Esophagus squamous epithelium (tissue), 5 donors: ENCODE measurements around the gene TXNRD1. TPM values are rescaled to one million over a fixed set of nuclear protein-coding genes. Genes with fewer than 3 reads are reported as not detected.

ENCODE experiments used
- DNase-seq: peaks from one replicate; lab custom pipeline; 2025; lab: John Stamatoyannopoulos, UW
- H3K27ac ChIP-seq, 4 donors: fragments of 200-600 bp; sonication (generic); one replicate each; pipeline ENCODE4 v1.5.1; 2016 to 2019; ENCODE audit warnings: mild to moderate bottlenecking in 1 of 4
- H3K27me3 ChIP-seq, 4 donors: fragments of 200-600 bp; sonication (generic); 1 replicate in 3 of 4; 2 replicates in 1 of 4; pipeline versions ENCODE4 v1.5.1 to v1.6.0; 2017 to 2021; ENCODE audit warnings: antibody characterized with exemption in 1 of 4
- H3K36me3 ChIP-seq, 3 donors: fragments of 200-600 bp; sonication (generic); one replicate each; pipeline ENCODE4 v1.5.1; 2016 to 2019
- H3K4me1 ChIP-seq, 3 donors: fragments of 200-600 bp; sonication (generic); one replicate each; pipeline ENCODE4 v1.5.1; 2017 to 2019
- H3K4me3 ChIP-seq, 4 donors: fragments of 200-600 bp; sonication (generic); 1 replicate in 3 of 4; 2 replicates in 1 of 4; pipeline ENCODE4 v1.5.1; 2016 to 2019; ENCODE audit warnings: mild to moderate bottlenecking in 2 of 4, moderate library complexity in 1 of 4
- H3K9me3 ChIP-seq, 3 donors: fragments of 200-600 bp; sonication (generic); one replicate each; pipeline ENCODE4 v1.5.1; 2016 to 2019
- POLR2A ChIP-seq, 4 donors: fragments of 450-650 bp; IDR thresholded peaks; one replicate each; pipeline ENCODE4 v1.6.1; 2017; ENCODE audit warnings: antibody characterized with exemption in 4 of 4, mild to moderate bottlenecking in 4 of 4, moderate library complexity in 3 of 4
- WGBS, 2 donors: methylation state at CpG; one replicate each; pipeline ENCODE4 v1.1.5; 2018; 5-methylcytosine and 5-hydroxymethylcytosine counted together
- intact Hi-C: fragments of 100-400 bp; cut with DNase I; formaldehyde crosslinking; loops from one replicate; pipeline ENCODE4 v1.15.0; 2022
- total RNA-seq, 4 donors: library from RNA; depleted of rRNA; stranded (reverse); fragments of >200 nt; gene quantifications; one replicate each; pipeline ENCODE4 v1.1.0, GENCODE V29; 2016
- TF ChIP-seq, protein P1 (sequence below), 6 experiments: fragments of 450-650 bp in 4 of 6; fragments of 200-600 bp in 2 of 6; sonication (generic) in 2 of 6; IDR thresholded peaks; one replicate each; pipeline ENCODE4 v1.5.1; 2016 to 2019; ENCODE audit warnings: antibody characterized with exemption in 6 of 6, mild to moderate bottlenecking in 4 of 6, moderate library complexity in 4 of 6
- donor health status: DM: yes; HTN: yes; CAD: no.

TXNRD1 gene
- total RNA-seq, 4 donors from 2014 or later: 40.6 to 125 (median 82.0) TPM

DNA sequence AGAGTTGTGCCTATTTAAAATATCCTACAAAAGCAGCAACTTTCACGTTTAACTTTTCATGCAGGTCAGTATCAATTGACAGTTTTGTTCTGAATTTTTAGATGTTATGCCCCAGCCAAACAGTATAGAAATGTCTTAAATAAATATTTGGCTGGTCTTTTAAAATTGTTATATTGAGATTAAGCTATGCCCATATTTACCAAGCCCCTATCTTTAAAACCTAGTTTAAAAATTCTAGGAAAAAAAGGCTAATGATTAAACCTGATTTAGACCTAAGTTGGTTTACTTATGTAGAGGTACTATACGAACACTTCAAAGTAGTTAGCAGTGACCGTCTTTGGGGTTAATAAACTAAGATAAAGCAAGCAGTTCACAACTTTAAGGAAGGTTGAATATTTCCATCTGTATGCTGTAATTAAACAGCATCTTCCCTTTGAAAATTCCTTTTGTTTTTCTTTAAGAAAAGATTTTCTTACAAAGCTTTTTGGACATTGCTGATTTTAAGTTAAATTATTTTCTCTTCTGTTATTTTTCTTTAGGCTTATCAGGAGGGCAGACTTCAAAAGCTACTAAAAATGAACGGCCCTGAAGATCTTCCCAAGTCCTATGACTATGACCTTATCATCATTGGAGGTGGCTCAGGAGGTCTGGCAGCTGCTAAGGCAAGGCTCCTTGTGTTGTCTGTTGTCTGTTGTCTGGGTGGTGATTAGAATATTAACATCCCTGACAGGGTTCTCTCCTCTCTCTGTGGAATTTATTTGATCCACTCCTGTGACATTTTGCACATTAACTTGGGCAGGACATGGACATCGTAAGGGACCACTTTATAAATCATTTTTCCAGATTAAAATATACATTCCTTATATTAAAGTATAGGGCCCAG is 95.4 kb downstream of the TXNRD1 start:
- intact Hi-C loops: no loop called here
- no peak for DNase-seq
- H3K27ac ChIP-seq: no peak overlapping the region
- H3K27me3 ChIP-seq: no peaks in the 10 kb centered on the region
- H3K4me3 ChIP-seq: no peak overlapping the region
- TF ChIP-seq, protein P1, sequence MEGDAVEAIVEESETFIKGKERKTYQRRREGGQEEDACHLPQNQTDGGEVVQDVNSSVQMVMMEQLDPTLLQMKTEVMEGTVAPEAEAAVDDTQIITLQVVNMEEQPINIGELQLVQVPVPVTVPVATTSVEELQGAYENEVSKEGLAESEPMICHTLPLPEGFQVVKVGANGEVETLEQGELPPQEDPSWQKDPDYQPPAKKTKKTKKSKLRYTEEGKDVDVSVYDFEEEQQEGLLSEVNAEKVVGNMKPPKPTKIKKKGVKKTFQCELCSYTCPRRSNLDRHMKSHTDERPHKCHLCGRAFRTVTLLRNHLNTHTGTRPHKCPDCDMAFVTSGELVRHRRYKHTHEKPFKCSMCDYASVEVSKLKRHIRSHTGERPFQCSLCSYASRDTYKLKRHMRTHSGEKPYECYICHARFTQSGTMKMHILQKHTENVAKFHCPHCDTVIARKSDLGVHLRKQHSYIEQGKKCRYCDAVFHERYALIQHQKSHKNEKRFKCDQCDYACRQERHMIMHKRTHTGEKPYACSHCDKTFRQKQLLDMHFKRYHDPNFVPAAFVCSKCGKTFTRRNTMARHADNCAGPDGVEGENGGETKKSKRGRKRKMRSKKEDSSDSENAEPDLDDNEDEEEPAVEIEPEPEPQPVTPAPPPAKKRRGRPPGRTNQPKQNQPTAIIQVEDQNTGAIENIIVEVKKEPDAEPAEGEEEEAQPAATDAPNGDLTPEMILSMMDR (IDR thresholded peaks at IDR 0.05): no peak
- TF ChIP-seq POLR2A (IDR thresholded peaks at IDR 0.05): no peak
- 86 to 88% methylated on average over 5 of the region's 5 CpGs for WGBS, 2 donors
- peaks cover 0 to 27% (median 0%) of the 10 kb centered on the region in 3 donors for H3K4me1 ChIP-seq
- no peaks in the 10 kb centered on the region for H3K9me3 ChIP-seq
- peaks cover 7 to 58% (median 21%) of the 10 kb centered on the region in 3 donors for H3K36me3 ChIP-seq

DNA sequence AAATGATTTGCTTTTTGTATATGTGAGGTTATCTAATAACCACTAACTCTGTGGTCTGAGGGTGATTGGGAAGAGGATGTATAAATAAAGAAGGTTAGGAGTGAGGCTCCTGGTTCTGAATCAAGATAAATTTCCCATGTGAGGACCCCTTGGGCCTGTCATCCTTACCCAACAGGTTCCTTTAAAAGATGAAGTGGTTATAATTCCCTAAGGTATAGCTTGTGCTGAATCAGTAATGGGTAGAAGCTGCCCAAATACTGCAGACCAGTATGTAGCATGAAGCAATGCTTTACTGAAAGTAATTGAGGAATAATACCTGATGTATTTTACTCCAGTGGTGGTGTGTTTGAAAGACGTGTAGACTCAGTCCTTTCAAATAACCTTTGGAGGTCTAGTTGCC is 96.6 kb downstream of the TXNRD1 start:
- no peak overlapping the region for H3K4me3 ChIP-seq
- H3K36me3 ChIP-seq: peaks cover 7 to 70% (median 24%) of the 10 kb centered on the region in 3 donors
- H3K4me1 ChIP-seq: peaks cover 0 to 15% (median 0%) of the 10 kb centered on the region in 3 donors
- H3K27me3 ChIP-seq: no peaks in the 10 kb centered on the region
- H3K27ac ChIP-seq: no peak overlapping the region
- DNase-seq: no peak
- 83 to 100% methylated on average over 1 of the region's 1 CpG for WGBS, 2 donors
- TF ChIP-seq POLR2A (IDR thresholded peaks at IDR 0.05): no peak
- TF ChIP-seq, protein P1 (IDR thresholded peaks at IDR 0.05): no peak
- H3K9me3 ChIP-seq: no peaks in the 10 kb centered on the region
- intact Hi-C loops: no loop called here

DNA sequence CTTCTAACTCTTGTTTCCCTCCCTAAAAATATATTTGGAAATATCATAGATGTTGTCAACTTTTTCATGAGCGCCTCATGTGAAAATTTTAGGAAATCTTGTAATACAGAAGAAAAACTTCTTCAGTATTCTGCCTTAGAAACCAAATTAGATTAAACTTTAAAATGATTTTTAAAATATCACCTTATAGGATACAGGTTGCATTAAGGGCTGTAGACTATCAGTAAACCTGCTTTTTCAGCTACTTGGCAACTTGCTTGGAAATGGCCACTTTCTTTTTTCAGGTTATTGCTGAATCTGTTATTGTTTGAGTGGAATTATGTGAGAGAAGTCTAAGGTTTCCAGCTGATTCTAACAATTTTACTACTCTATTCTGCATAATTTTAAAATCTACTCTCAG is 97.1 kb downstream of the TXNRD1 start:
- Histone ChIP-seq H3K9me3 (no peaks in the 10 kb centered on the region), H3K27ac (no peak overlapping the region), H3K4me3 (no peak overlapping the region), H3K27me3 (no peaks in the 10 kb centered on the region), H3K36me3 (peaks cover 7 to 75% (median 26%) of the 10 kb centered on the region in 3 donors), H3K4me1 (peaks cover 0 to 10% (median 0%) of the 10 kb centered on the region in 3 donors)
- WGBS, 2 donors: 97 to 100% methylated on average over 1 of the region's 1 CpG
- intact Hi-C loops: no loop called here
- DNase-seq: no peak
- TF ChIP-seq POLR2A (IDR thresholded peaks at IDR 0.05): no peak
- TF ChIP-seq, protein P1 (IDR thresholded peaks at IDR 0.05): no peak

DNA sequence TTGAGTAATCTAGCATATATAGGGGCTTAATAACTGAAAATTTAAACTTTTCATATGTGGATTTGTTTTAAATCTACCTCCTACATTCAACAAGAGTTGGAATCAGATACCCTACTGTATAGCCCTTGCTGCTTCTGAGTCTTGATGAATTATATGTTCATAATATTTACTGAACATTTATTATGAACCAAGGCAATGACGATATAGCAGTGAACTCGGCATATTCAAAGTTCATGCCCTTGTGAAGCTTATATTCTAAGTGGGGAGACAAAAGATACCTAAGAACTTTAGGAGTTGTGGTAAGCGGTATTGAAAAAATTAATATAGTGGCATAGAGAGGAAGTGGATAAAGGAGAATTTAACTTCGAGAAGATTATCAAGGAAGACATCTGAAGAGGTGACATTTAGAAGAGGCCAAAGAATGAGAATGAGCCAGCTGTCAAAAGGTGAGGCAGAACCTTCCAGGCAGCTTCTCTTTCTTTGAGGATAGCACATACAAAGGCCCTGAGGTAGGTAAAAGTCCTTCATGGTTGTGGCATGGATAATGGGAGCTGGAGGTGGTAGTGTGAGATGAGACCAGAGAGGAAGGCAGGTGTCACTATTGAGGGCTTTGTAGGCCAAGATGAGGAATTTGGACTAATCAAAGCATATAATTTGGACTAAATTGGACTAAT is 98.1 kb downstream of the TXNRD1 start:
- Histone ChIP-seq H3K9me3 (no peaks in the 10 kb centered on the region), H3K4me1 (peaks cover 0 to 6% (median 0%) of the 10 kb centered on the region in 3 donors), H3K36me3 (peaks cover 7 to 85% (median 36%) of the 10 kb centered on the region in 3 donors), H3K4me3 (no peak overlapping the region), H3K27ac (no peak overlapping the region), H3K27me3 (no peaks in the 10 kb centered on the region)
- no peak for DNase-seq
- TF ChIP-seq, protein P1 (IDR thresholded peaks at IDR 0.05): no peak
- no peak for TF ChIP-seq POLR2A (IDR thresholded peaks at IDR 0.05)
- 67 to 68% methylated on average over 4 of the region's 4 CpGs for WGBS, 2 donors
- intact Hi-C loops: no loop called here

DNA sequence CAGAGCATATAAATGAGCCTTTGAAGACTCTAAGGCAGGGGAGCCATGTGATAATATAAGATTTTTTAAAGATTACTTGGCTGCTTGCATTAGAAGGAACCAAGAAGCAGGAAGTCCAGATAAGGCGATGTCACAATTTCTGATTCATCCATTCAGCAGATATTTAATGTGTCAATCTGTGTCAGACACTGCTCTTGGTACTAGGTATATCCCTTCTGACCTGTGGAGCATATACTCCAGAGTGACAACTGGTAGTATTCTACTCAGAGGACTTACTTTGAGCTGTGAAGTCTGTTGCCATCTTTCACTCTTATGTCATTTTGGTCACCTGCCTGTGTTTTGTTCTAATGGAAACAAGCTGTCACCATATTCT is 98.6 kb downstream of the TXNRD1 start:
- H3K4me3 ChIP-seq: no peak overlapping the region
- H3K9me3 ChIP-seq: no peaks in the 10 kb centered on the region
- H3K27ac ChIP-seq: no peak overlapping the region
- 88 to 100% methylated on average over 1 of the region's 1 CpG for WGBS, 2 donors
- TF ChIP-seq, protein P1 (IDR thresholded peaks at IDR 0.05): no peak
- no peak for TF ChIP-seq POLR2A (IDR thresholded peaks at IDR 0.05)
- H3K4me1 ChIP-seq: peaks cover 0 to 6% (median 0%) of the 10 kb centered on the region in 3 donors
- H3K36me3 ChIP-seq: peaks cover 7 to 91% (median 41%) of the 10 kb centered on the region in 3 donors
- no peaks in the 10 kb centered on the region for H3K27me3 ChIP-seq
- no peak for DNase-seq
- intact Hi-C loops: no loop called here
